Measurements from ENCODE around the gene SMYD1.
"Not testable (repeated sequence)": the region's sequence is repeated elsewhere in the genome, so short reads cannot be mapped to it uniquely, and the experiment has no call there.

DNA sequence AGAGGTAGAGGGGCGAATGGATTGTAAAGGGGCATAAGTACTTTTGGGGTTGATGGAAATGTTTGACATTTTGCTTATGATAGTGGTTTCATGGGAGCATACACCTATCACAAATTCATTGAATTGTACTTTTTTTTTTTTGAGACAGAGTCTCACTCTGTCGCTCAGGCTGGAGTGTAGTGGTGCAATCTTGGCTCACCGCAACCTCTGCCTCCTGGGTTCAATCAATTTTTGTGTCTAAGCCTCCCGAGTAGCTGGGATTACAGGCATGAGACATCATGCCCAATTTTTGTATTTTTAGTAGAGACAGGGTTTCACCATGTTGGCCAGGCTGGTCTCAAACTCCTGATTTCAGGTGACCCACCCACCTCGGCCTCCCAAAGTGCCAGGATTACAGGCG lies 22.1 kb upstream of the SMYD1 start:
- TF ChIP-seq, protein P1, sequence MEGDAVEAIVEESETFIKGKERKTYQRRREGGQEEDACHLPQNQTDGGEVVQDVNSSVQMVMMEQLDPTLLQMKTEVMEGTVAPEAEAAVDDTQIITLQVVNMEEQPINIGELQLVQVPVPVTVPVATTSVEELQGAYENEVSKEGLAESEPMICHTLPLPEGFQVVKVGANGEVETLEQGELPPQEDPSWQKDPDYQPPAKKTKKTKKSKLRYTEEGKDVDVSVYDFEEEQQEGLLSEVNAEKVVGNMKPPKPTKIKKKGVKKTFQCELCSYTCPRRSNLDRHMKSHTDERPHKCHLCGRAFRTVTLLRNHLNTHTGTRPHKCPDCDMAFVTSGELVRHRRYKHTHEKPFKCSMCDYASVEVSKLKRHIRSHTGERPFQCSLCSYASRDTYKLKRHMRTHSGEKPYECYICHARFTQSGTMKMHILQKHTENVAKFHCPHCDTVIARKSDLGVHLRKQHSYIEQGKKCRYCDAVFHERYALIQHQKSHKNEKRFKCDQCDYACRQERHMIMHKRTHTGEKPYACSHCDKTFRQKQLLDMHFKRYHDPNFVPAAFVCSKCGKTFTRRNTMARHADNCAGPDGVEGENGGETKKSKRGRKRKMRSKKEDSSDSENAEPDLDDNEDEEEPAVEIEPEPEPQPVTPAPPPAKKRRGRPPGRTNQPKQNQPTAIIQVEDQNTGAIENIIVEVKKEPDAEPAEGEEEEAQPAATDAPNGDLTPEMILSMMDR (IDR thresholded peaks at IDR 0.05), result not testable (repeated sequence)
- not testable (repeated sequence) for TF ChIP-seq POLR2AphosphoS5, POLR2A, EP300 (IDR thresholded peaks at IDR 0.05)

All from upper lobe of left lung (tissue), 4 donors.